RWPE1 (cell line): ENCODE data around the gene SKP2.

ENCODE experiments used
- CTCF ChIA-PET: fragments of 350-600 bp; sonication (Branson Sonifier 250); formaldehyde crosslinking; extraction: SDS; loops from one replicate; lab custom pipeline; 2021; lab: Yijun Ruan, JAX
- POLR2A ChIA-PET: fragments of 400-600 bp; formaldehyde crosslinking; extraction: SDS; loops from one replicate; lab custom pipeline; 2020; ENCODE audit warnings: antibody characterized with exemption; ENCODE audit not compliant: low non-redundant PET; lab: Yijun Ruan, JAX
- DNase-seq: peaks from one replicate; pipeline ENCODE4 v3.0.0; 2012; ENCODE audit warnings: low spot score
- H3K27ac ChIP-seq: fragments of 450-650 bp; 2 replicates; pipeline ENCODE4 v1.5.1; 2017
- CTCF ChIP-seq: fragments of 450-650 bp; conservative IDR thresholded peaks from 2 replicates; pipeline ENCODE4 v1.5.1; 2017; ENCODE audit warnings: low read depth, mild to moderate bottlenecking

Gene SKP2

GRCh38 chr5:36202521-36202961, 50.6 kb downstream of the SKP2 start:
- ChIA-PET POLR2A (interaction anchor here (0.6 kb wide), 1 partner anchor 865 kb away, joined by 3 read pairs; no protein-coding TSS in a partner anchor), CTCF (interaction anchor here (0.7 kb wide), 1 partner anchor 1426 kb away, joined by 3 read pairs; no protein-coding TSS in a partner anchor)
- DNase-seq: no peak
- H3K27ac ChIP-seq: no peak overlapping the region
- no peak for TF ChIP-seq CTCF

GRCh38 chr5:36205329-36205728, 53.4 kb downstream of the SKP2 start:
- DNase-seq: no peak
- CTCF ChIA-PET: interaction anchor here (0.6 kb wide), 1 partner anchor 33 kb away, joined by 3 read pairs; no protein-coding TSS in a partner anchor
- no peak overlapping the region for H3K27ac ChIP-seq
- POLR2A ChIA-PET: no interaction called here
- TF ChIP-seq CTCF: no peak

- no peak overlapping the region for H3K27ac ChIP-seq
- no peak for TF ChIP-seq CTCF
- no peak for DNase-seq
- CTCF ChIA-PET: no interaction called here
- POLR2A ChIA-PET: no interaction called here
Measured at GRCh38 chr5:36206913-36207312, 55.0 kb downstream of the SKP2 start.

- ChIA-PET POLR2A (no interaction called here), CTCF (interaction anchor here (0.7 kb wide), 1 partner anchor 480 kb away, joined by 3 read pairs; no protein-coding TSS in a partner anchor)
- TF ChIP-seq CTCF: no peak
Measured at GRCh38 chr5:36208786-36209185, 56.9 kb downstream of the SKP2 start.

GRCh38 chr5:36209664-36210063, 57.8 kb downstream of the SKP2 start:
- POLR2A ChIA-PET: no interaction called here
- H3K27ac ChIP-seq: no peak overlapping the region
- no peak for DNase-seq
- no peak for TF ChIP-seq CTCF
- CTCF ChIA-PET: interaction anchor here (0.7 kb wide), 1 partner anchor 1211 kb away, joined by 4 read pairs; no protein-coding TSS in a partner anchor

More at GRCh38 chr5:36208786-36209185, 56.9 kb downstream of the SKP2 start:
- no peak overlapping the region for H3K27ac ChIP-seq
- no peak for DNase-seq

GRCh38 chr5:36214436-36214835, 62.5 kb downstream of the SKP2 start:
- TF ChIP-seq CTCF: no peak
- ChIA-PET CTCF (interaction anchor here (0.5 kb wide), 1 partner anchor 363 kb away, joined by 3 read pairs; no protein-coding TSS in a partner anchor), POLR2A (no interaction called here)
- DNase-seq: no peak
- H3K27ac ChIP-seq: no peak overlapping the region
